Fibroblast of the aortic adventitia (primary cell): ENCODE data around the gene IFI6. TPM values are rescaled to one million over a fixed set of nuclear protein-coding genes. Genes with fewer than 3 reads are reported as not detected.
"Not testable (repeated sequence)": the region's sequence is repeated elsewhere in the genome, so short reads cannot be mapped to it uniquely, and the experiment has no call there.

ENCODE experiments used
- DNase-seq: peaks from one replicate; pipeline ENCODE4 v3.0.0-alpha.2; 2010; ENCODE audit warnings: low read depth
- H3K4me3 ChIP-seq: 2 replicates; pipeline ENCODE4 v1.5.1; 2011; ENCODE audit warnings: low read depth, mild to moderate bottlenecking, control low read depth, low read length, moderate library complexity
- small RNA-seq: library from RNA; depleted of rRNA; stranded (forward); fragments of <200 nt; gene quantifications from one replicate; pipeline ENCODE3, GENCODE V24; 2012
- total RNA-seq: library from RNA; depleted of rRNA; stranded (reverse); fragments of >200 nt; gene quantifications from 2 replicates; pipeline ENCODE4 v1.2.3, GENCODE V29; 2012; ENCODE audit warnings: low replicate concordance
- TF ChIP-seq, protein P1 (sequence below): IDR thresholded peaks from 2 replicates; pipeline ENCODE4 v1.5.1; 2011; ENCODE audit warnings: mild to moderate bottlenecking, low read length, control low read depth, inconsistent platforms; ENCODE audit not compliant: insufficient read depth

IFI6 gene
- total RNA-seq, 1 donor: 64.7 TPM

GRCh38 chr1:27621051-27621920, 50.7 kb downstream of the IFI6 start:
- peak; percentile 48 for DNase-seq
- TF ChIP-seq, protein P1, sequence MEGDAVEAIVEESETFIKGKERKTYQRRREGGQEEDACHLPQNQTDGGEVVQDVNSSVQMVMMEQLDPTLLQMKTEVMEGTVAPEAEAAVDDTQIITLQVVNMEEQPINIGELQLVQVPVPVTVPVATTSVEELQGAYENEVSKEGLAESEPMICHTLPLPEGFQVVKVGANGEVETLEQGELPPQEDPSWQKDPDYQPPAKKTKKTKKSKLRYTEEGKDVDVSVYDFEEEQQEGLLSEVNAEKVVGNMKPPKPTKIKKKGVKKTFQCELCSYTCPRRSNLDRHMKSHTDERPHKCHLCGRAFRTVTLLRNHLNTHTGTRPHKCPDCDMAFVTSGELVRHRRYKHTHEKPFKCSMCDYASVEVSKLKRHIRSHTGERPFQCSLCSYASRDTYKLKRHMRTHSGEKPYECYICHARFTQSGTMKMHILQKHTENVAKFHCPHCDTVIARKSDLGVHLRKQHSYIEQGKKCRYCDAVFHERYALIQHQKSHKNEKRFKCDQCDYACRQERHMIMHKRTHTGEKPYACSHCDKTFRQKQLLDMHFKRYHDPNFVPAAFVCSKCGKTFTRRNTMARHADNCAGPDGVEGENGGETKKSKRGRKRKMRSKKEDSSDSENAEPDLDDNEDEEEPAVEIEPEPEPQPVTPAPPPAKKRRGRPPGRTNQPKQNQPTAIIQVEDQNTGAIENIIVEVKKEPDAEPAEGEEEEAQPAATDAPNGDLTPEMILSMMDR: no peak
- H3K4me3 ChIP-seq: no peak overlapping the region

GRCh38 chr1:27619782-27620438, 52.1 kb downstream of the IFI6 start:
- not testable (repeated sequence) for DNase-seq, H3K4me3 ChIP-seq

- no peak overlapping the region for H3K4me3 ChIP-seq
- DNase-seq: no peak
- TF ChIP-seq, protein P1: no peak
These were observed 53.5 kb downstream of the IFI6 start for GRCh38 chr1:27618341-27619082.

DNA sequence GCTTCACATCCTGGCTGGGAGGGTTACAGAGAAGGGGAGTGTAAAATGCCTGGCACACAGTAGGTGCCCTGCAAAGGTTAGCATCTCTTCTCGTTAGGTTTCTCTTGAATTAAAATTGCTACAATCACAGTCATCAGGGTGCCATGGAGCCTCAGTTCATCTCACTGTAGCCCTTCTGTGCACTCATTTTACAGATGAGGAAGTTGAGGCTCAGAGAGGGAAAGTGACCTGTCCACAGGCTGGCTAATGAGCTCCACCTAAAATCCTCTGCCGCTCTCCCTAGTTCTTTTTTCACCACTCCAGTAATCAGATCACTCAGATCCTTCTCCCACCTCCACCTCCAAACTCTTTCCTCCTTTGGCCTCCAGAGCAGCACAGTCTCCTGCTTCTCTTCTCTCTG, 54.6 kb downstream of the IFI6 start:
- no peak overlapping the region for H3K4me3 ChIP-seq
- DNase-seq: no peak
- TF ChIP-seq, protein P1: no peak

DNA sequence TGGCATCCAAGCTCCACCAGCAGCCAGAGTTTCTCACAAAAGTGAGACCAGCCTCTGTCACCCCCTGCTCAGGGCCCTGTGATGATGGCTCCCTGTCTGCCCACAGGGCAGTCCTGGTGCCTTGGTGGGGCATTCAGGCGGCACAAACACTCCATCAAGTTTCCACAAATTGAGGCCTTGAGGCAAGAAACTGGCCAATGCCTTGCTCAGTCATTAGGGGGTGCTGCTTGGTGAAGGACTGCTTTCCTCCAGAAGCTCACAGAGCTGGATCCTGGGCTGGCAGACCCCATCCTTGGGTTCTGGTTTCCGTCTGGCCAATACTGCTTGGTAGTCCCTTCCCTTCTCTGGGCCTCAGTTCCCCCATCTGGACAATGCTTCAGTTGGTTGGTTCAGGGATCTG, 55.6 kb downstream of the IFI6 start:
- DNase-seq: no peak
- H3K4me3 ChIP-seq: no peak overlapping the region
- TF ChIP-seq, protein P1: peak; percentile 22

Small RNA genes within 50 kb of the gene (small RNA-seq; reads per million reads assigned to genes)
- not detected for gene AL031729.1
- gene RNU6-424P: not detected
- not detected for gene RNU6-949P

Other genes with a start within 250 kb of the IFI6 start
- 33.0 and 37.9 TPM in 2 replicates for gene WASF2, start 182.0 kb downstream of the IFI6 start, total RNA-seq
- gene AHDC1, start 68.0 kb downstream of the IFI6 start, total RNA-seq: 14.6 and 19.1 TPM in 2 replicates
- 0.18 TPM in 1 of 2 replicates, not detected in the other for gene FGR, start 37.0 kb downstream of the IFI6 start, total RNA-seq
- gene FAM76A, start 53.8 kb upstream of the IFI6 start, total RNA-seq: 15.6 and 21.1 TPM in 2 replicates
- 57.6 and 79.6 TPM in 2 replicates for gene STX12, start 101.0 kb upstream of the IFI6 start, total RNA-seq
- gene PPP1R8, start 158.6 kb upstream of the IFI6 start, total RNA-seq: 23.0 and 35.2 TPM in 2 replicates
- 1.2 and 2.0 TPM in 2 replicates for gene THEMIS2, start 200.4 kb upstream of the IFI6 start, total RNA-seq
- 12.7 and 42.1 TPM in 2 replicates for gene RPA2, start 242.4 kb upstream of the IFI6 start, total RNA-seq